Choroid plexus epithelial cell (primary cell): ENCODE results near the gene APC.
"Not testable (repeated sequence)": the region's sequence is repeated elsewhere in the genome, so short reads cannot be mapped to it uniquely, and the experiment has no call there.

Experiments
- DNase-seq: peaks from one replicate; pipeline ENCODE4 v3.0.0-alpha.2; 2010; ENCODE audit warnings: low read depth
- H3K4me3 ChIP-seq: 2 replicates; pipeline ENCODE4 v1.5.1; 2011; ENCODE audit warnings: low read depth, mild to moderate bottlenecking, control low read depth, low read length, moderate library complexity
- TF ChIP-seq, protein P1 (sequence below): conservative IDR thresholded peaks from 2 replicates; pipeline ENCODE4 v1.5.1; 2011; ENCODE audit warnings: low read depth, mild to moderate bottlenecking, control low read depth, inconsistent platforms, low read length, moderate library complexity

The APC gene

DNA sequence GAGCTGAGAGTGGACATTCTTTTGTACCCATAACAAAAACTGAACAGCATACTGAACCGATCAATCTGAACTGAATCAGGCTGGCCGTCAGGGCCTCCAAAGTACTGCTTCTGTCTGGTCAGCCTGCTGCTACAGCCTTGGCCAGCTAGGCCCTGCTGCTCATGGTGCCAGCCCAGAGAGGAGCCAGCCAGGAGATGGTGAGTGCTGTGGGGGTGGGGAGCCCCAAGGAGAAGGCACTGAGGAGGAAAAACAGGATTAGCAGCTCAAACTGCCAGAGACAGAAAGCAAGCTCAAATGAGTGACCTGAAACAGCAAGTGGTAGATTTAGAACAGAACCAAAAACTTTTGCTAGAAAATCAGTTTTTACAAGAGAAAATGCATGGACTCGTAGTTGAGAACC, 147.3 kb downstream of the APC start:
- no peak overlapping the region for H3K4me3 ChIP-seq
- TF ChIP-seq, protein P1, sequence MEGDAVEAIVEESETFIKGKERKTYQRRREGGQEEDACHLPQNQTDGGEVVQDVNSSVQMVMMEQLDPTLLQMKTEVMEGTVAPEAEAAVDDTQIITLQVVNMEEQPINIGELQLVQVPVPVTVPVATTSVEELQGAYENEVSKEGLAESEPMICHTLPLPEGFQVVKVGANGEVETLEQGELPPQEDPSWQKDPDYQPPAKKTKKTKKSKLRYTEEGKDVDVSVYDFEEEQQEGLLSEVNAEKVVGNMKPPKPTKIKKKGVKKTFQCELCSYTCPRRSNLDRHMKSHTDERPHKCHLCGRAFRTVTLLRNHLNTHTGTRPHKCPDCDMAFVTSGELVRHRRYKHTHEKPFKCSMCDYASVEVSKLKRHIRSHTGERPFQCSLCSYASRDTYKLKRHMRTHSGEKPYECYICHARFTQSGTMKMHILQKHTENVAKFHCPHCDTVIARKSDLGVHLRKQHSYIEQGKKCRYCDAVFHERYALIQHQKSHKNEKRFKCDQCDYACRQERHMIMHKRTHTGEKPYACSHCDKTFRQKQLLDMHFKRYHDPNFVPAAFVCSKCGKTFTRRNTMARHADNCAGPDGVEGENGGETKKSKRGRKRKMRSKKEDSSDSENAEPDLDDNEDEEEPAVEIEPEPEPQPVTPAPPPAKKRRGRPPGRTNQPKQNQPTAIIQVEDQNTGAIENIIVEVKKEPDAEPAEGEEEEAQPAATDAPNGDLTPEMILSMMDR: no peak
- no peak for DNase-seq

DNA sequence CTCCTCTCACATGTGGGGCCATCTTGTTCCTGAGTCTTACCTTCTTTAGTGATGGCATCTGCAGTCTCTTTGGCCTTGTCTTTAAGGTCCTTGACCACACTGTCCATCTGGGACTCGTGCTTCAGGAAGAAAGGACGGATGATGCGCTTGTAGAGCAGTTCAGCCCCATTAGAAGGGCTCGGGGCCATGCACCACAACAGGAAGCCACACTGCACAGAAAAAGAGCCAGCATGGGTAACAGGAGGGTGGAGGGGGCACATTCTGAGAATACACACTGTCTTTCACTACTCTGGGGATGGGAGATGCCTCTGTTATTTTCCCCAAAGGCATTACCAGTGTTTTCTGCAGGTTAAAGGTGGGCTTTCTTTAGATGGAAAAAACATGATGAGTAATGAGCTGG, 149.3 kb downstream of the APC start:
- TF ChIP-seq, protein P1: no peak
- H3K4me3 ChIP-seq: no peak overlapping the region
- no peak for DNase-seq

DNA sequence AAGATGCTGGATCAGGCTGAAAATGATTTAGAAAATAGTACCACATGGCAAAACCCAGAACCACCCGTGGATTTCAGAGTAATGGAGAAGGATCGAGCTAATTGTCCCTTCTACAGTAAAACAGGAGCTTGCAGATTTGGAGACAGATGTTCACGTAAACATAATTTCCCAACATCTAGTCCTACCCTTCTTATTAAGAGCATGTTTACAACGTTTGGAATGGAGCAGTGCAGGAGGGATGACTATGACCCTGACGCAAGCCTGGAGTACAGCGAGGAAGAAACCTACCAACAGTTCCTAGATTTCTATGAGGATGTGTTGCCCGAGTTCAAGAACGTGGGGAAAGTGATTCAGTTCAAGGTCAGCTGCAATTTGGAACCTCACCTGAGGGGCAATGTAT, 154.4 kb downstream of the APC start:
- not testable (repeated sequence) for DNase-seq, H3K4me3 ChIP-seq

DNA sequence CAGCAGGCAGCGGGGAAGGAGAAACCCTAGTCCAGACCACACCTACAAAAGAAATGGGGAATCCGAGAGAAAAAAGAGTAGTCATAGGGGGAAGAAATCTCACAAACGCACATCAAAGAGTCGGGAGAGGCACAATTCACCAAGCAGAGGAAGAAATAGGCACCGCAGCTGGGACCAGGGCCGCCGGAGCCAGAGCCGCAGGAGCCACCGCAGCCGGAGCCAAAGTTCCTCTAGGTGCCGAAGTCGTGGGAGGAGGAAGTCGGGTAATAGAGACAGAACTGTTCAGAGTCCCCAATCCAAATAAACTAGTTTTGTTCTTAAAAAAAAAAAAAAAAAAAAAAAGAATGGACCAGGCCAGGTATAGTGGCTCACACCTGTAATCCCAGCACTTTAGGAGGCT, 155.1 kb downstream of the APC start:
- H3K4me3 ChIP-seq: no peak overlapping the region
- TF ChIP-seq, protein P1: no peak
- DNase-seq: no peak

DNA sequence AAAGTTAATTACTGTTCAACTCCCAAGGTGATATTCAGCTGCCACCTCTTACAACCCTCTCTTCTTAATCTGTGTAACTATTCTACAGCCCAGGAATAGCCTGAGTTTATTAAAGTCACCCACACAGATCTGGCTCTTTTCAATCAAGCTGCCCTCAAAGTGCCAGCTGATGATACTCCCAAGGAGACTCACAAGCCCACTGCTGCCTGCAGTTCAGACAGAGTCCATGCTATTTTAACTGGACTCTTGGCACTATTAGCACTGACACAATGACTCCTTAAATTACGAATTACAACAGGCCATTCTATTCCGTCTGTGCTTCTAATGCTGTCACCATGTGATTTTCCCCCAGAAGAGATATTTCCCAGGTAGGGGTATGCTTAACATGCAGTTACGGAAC, 158.0 kb downstream of the APC start:
- TF ChIP-seq, protein P1: no peak
- H3K4me3 ChIP-seq: no peak overlapping the region
- DNase-seq: no peak
